K562 (cell line): ENCODE data around the gene YJU2. TPM values are rescaled to one million over a fixed set of nuclear protein-coding genes. Genes with fewer than 3 reads are reported as not detected.

Experiments used
- KHSRP ChIP-seq: fragments of 450-650 bp; IDR thresholded peaks from 2 replicates; pipeline ENCODE4 v1.6.1; 2017
- LARP7 ChIP-seq: fragments of 450-650 bp; IDR thresholded peaks from 2 replicates; pipeline ENCODE4 v1.6.1; 2016
- MIER1 ChIP-seq: fragments of 450-650 bp; IDR thresholded peaks from 2 replicates; pipeline ENCODE4 v1.6.1; 2016; ENCODE audit warnings: antibody characterized with exemption, mild to moderate bottlenecking, low read depth
- TAF9B ChIP-seq: fragments of 450-650 bp; IDR thresholded peaks from 2 replicates; pipeline ENCODE4 v1.6.1; 2018; ENCODE audit warnings: mild to moderate bottlenecking; ENCODE audit not compliant: partially characterized antibody
- ZKSCAN3 ChIP-seq: fragments of 250-450 bp; sonication (Bioruptor Pico); IDR thresholded peaks from 2 replicates; pipeline ENCODE4 v1.4.0; 2020
- ZNF175 ChIP-seq: fragments of 200-800 bp; sonication (Bioruptor generic); IDR thresholded peaks from 2 replicates; pipeline ENCODE4 v1.6.1; 2016; ENCODE audit warnings: low read depth, mild to moderate bottlenecking, missing genetic modification characterization, missing compliant biosample characterization
- ZNF316 ChIP-seq: fragments of 450-650 bp; IDR thresholded peaks from 2 replicates; pipeline ENCODE4 v1.6.1; 2016
- ZNF76 ChIP-seq: fragments of 250-450 bp; sonication (Bioruptor Pico); IDR thresholded peaks from 2 replicates; pipeline ENCODE4 v1.4.0; 2020; ENCODE audit warnings: mild to moderate bottlenecking, moderate library complexity, borderline replicate concordance
- polyA plus RNA-seq, 8 experiments: library from polyadenylated mRNA; depleted of rRNA in 4 of 8; stranded (reverse) in 5 of 8; unstranded in 3 of 8; fragments of >200 nt; fragmentation: Nextera tagmentation in 2 of 8; fragmentation: Illumina TruSeq in 1 of 8; extraction: Ambion mirVana in 2 of 8; extraction: Trizol in 1 of 8; gene quantifications; 2 replicates each; pipeline versions ENCODE4 v1.2.1 to v1.2.3, GENCODE V29; 2011 to 2014; ENCODE audit warnings: inconsistent platforms in 1 of 8, missing spikeins in 1 of 8
- total RNA-seq, 7 experiments: library from RNA; depleted of rRNA in 6 of 7; stranded (reverse); fragments of >200 nt in 6 of 7; fragmentation: Illumina TruSeq in 2 of 7; extraction: Trizol in 2 of 7; gene quantifications; 2 replicates each; pipeline versions ENCODE4 v1.2.1 to v1.2.3, GENCODE V29; 2011 to 2021; ENCODE audit warnings: low replicate concordance in 1 of 7
- TF ChIP-seq, protein P1 (sequence below): sonication (generic); formaldehyde crosslinking; IDR thresholded peaks from 2 replicates; pipeline ENCODE4 v1.8.1; 2022; ENCODE audit warnings: missing genetic modification reagents
- TF ChIP-seq, protein P2 (sequence below): sonication (generic); formaldehyde crosslinking; IDR thresholded peaks from 2 replicates; pipeline ENCODE4 v1.8.0; 2022; ENCODE audit warnings: missing genetic modification reagents, mild to moderate bottlenecking, borderline replicate concordance
- TF ChIP-seq, protein P3 (sequence below), 2 experiments: fragments of 450-650 bp; IDR thresholded peaks; 2 replicates each; pipeline ENCODE4 v1.6.1; 2016; ENCODE audit warnings: mild to moderate bottlenecking in 2 of 2, borderline replicate concordance in 1 of 2, low read depth in 1 of 2, moderate library complexity in 1 of 2
- TF ChIP-seq, protein P4 (sequence below): fragments of 200-800 bp; sonication (Bioruptor generic); IDR thresholded peaks from 2 replicates; pipeline ENCODE4 v1.6.1; 2016; ENCODE audit warnings: missing genetic modification characterization, missing compliant biosample characterization

Gene YJU2
- total and polyA plus RNA-seq, 9 of the 15 experiments (the other 6 are each of a cell fraction or from before 2014, with no cell fraction given): 0.41 to 34.9 (median 19.3) TPM

DNA sequence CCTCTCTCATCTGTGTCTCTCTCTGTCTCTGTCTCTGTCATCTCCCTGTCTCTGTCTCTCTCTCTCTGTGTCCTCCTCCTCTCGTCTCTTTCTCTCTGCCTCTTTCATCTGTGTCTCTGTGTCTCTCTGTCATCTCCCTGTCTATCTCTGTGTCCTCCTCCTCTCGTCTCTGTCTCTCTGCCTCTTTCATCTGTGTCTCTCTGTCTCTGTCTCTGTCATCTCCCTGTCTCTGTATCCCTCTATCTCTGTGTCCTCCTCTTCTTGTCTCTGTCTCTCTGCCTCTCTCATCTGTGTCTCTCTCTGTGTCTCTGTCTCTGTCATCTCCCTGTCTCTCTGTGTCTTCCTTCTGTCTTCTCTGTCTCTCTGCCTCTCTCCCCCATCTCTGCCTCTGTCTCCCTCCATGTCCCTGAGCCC, 18.1 kb upstream of the YJU2 start (continued):
- TF ChIP-seq, protein P1, sequence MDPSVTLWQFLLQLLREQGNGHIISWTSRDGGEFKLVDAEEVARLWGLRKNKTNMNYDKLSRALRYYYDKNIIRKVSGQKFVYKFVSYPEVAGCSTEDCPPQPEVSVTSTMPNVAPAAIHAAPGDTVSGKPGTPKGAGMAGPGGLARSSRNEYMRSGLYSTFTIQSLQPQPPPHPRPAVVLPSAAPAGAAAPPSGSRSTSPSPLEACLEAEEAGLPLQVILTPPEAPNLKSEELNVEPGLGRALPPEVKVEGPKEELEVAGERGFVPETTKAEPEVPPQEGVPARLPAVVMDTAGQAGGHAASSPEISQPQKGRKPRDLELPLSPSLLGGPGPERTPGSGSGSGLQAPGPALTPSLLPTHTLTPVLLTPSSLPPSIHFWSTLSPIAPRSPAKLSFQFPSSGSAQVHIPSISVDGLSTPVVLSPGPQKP (CRISPR knock-in tag): no peak
- no peak for TF ChIP-seq ZNF175 (CRISPR knock-in tag)
- TF ChIP-seq MIER1: no peak
- TF ChIP-seq, protein P2, sequence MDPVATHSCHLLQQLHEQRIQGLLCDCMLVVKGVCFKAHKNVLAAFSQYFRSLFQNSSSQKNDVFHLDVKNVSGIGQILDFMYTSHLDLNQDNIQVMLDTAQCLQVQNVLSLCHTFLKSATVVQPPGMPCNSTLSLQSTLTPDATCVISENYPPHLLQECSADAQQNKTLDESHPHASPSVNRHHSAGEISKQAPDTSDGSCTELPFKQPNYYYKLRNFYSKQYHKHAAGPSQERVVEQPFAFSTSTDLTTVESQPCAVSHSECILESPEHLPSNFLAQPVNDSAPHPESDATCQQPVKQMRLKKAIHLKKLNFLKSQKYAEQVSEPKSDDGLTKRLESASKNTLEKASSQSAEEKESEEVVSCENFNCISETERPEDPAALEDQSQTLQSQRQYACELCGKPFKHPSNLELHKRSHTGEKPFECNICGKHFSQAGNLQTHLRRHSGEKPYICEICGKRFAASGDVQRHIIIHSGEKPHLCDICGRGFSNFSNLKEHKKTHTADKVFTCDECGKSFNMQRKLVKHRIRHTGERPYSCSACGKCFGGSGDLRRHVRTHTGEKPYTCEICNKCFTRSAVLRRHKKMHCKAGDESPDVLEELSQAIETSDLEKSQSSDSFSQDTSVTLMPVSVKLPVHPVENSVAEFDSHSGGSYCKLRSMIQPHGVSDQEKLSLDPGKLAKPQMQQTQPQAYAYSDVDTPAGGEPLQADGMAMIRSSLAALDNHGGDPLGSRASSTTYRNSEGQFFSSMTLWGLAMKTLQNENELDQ (CRISPR knock-in tag): no peak
- TF ChIP-seq, protein P3, sequence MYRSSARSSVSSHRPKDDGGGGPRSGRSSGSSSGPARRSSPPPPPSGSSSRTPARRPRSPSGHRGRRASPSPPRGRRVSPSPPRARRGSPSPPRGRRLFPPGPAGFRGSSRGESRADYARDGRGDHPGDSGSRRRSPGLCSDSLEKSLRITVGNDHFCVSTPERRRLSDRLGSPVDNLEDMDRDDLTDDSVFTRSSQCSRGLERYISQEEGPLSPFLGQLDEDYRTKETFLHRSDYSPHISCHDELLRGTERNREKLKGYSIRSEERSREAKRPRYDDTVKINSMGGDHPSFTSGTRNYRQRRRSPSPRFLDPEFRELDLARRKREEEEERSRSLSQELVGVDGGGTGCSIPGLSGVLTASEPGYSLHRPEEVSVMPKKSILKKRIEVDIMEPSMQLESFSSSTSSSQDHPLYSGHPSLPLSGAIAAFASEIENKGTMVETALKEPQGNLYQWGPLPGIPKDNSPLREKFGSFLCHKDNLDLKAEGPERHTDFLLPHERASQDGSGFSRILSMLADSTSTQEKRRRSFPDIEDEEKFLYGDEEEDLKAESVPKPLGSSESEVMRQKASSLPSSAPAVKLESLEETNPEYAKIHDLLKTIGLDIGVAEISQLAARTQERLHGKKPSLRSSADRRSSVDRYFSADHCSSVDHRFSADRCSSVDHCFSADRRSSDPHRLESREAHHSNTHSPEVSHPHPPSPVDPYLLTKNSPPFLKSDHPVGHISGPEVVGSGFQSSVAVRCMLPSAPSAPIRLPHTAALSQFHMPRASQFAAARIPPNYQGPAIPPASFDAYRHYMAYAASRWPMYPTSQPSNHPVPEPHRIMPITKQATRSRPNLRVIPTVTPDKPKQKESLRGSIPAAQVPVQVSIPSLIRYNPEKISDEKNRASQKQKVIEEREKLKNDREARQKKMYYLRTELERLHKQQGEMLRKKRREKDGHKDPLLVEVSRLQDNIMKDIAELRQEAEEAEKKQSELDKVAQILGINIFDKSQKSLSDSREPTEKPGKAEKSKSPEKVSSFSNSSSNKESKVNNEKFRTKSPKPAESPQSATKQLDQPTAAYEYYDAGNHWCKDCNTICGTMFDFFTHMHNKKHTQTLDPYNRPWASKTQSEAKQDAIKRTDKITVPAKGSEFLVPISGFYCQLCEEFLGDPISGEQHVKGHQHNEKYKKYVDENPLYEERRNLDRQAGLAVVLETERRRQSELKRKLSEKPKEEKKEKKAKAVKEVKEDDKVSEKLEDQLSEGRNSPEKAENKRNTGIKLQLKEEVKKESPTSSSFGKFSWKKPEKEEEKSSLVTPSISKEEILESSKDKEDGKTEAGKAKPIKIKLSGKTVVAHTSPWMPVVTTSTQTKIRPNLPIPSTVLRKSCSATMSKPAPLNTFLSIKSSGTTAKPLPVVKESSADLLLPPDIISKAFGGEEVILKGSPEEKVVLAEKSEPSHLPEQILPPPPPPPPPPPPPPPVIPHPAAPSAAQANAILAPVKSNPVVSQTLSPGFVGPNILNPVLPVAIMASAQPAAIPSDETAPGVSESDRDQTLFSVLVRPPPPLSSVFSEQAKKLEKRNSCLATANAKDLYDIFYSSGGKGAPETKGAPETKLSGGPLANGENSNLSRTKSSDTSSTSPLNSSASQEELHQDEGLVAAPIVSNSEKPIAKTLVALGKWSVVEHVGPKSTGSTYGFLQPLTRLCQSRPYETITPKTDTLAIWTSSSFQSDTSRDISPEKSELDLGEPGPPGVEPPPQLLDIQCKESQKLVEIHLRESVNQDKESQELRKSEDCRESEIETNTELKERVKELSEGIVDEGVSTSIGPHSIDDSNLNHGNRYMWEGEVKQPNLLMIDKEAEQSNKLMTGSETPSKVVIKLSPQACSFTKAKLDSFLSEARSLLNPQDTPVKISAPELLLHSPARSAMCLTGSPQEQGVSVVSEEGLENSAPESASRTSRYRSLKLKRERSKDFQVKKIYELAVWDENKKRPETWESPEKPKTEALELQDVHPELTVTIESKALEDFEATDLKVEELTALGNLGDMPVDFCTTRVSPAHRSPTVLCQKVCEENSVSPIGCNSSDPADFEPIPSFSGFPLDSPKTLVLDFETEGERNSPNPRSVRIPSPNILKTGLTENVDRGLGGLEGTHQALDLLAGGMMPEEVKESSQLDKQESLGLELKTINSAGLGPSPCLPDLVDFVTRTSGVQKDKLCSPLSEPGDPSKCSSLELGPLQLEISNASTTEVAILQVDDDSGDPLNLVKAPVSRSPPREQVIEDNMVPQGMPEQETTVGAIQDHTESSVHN (IDR thresholded peaks at IDR 0.05; ENCODE audit: borderline replicate concordance in 1 of 2, low read depth in 1 of 2): no peak
- TF ChIP-seq, protein P4, sequence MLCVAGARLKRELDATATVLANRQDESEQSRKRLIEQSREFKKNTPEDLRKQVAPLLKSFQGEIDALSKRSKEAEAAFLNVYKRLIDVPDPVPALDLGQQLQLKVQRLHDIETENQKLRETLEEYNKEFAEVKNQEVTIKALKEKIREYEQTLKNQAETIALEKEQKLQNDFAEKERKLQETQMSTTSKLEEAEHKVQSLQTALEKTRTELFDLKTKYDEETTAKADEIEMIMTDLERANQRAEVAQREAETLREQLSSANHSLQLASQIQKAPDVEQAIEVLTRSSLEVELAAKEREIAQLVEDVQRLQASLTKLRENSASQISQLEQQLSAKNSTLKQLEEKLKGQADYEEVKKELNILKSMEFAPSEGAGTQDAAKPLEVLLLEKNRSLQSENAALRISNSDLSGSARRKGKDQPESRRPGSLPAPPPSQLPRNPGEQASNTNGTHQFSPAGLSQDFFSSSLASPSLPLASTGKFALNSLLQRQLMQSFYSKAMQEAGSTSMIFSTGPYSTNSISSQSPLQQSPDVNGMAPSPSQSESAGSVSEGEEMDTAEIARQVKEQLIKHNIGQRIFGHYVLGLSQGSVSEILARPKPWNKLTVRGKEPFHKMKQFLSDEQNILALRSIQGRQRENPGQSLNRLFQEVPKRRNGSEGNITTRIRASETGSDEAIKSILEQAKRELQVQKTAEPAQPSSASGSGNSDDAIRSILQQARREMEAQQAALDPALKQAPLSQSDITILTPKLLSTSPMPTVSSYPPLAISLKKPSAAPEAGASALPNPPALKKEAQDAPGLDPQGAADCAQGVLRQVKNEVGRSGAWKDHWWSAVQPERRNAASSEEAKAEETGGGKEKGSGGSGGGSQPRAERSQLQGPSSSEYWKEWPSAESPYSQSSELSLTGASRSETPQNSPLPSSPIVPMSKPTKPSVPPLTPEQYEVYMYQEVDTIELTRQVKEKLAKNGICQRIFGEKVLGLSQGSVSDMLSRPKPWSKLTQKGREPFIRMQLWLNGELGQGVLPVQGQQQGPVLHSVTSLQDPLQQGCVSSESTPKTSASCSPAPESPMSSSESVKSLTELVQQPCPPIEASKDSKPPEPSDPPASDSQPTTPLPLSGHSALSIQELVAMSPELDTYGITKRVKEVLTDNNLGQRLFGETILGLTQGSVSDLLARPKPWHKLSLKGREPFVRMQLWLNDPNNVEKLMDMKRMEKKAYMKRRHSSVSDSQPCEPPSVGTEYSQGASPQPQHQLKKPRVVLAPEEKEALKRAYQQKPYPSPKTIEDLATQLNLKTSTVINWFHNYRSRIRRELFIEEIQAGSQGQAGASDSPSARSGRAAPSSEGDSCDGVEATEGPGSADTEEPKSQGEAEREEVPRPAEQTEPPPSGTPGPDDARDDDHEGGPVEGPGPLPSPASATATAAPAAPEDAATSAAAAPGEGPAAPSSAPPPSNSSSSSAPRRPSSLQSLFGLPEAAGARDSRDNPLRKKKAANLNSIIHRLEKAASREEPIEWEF (CRISPR knock-in tag): no peak
- peak; percentile 41; the same call in 1 of the 2 replicates for TF ChIP-seq LARP7
- TF ChIP-seq ZNF76 (CRISPR knock-in tag): no peak
- no peak for TF ChIP-seq KHSRP
- peak; percentile 35 for TF ChIP-seq ZNF316
- no peak for TF ChIP-seq ZKSCAN3 (CRISPR knock-in tag)
- no peak for TF ChIP-seq TAF9B
